GM10266 (cell line): ENCODE measurements around the gene MRPL40.
A peak's percentile ranks its signal among the peaks of the same experiment; 100 is the strongest.
"Not testable (repeated sequence)": the region's sequence is repeated elsewhere in the genome, so short reads cannot be mapped to it uniquely, and the experiment has no call there.

Source experiments
- DNase-seq: peaks from one replicate; pipeline ENCODE4 v3.0.0; 2012; ENCODE audit errors: extremely low spot score
- TF ChIP-seq, protein P1 (sequence below): IDR thresholded peaks from 2 replicates; pipeline ENCODE4 v1.5.1; 2012; ENCODE audit warnings: mild to moderate bottlenecking, low read depth; ENCODE audit not compliant: control insufficient read depth, insufficient read depth; ENCODE audit errors: missing control alignments

MRPL40 gene

DNA sequence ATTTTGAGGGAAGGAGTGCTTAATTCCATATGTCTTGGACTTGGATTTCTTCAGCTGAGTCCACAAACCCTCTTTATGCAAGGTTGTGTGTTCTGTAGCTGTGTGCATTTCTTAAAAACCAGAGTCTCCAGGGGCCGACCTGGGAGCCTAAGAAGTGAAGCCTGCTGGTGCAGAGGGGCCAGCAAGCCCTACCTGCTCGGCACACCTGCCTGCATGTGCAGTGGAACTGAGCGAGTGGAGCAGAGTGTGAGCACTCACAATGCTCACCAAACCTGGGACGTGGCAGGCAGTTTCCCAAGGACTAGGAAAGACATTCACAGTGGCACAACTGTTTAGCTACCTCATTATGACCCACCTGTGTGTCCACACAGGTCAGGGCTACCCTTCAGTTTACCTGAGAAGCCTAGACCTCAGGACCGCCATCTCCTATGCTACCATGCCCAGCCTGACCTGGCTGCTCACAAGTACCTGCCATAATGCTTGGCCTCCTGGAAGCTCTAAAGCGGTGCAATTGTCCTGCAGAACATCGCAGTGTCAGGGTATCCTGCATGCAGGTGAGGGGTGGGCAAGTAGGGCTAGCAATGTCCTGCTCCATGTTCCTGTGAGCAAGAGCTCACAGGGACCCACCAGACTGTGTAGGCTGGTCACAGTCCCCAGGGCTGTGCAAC lies 11.3 kb downstream of the MRPL40 start:
- TF ChIP-seq, protein P1, sequence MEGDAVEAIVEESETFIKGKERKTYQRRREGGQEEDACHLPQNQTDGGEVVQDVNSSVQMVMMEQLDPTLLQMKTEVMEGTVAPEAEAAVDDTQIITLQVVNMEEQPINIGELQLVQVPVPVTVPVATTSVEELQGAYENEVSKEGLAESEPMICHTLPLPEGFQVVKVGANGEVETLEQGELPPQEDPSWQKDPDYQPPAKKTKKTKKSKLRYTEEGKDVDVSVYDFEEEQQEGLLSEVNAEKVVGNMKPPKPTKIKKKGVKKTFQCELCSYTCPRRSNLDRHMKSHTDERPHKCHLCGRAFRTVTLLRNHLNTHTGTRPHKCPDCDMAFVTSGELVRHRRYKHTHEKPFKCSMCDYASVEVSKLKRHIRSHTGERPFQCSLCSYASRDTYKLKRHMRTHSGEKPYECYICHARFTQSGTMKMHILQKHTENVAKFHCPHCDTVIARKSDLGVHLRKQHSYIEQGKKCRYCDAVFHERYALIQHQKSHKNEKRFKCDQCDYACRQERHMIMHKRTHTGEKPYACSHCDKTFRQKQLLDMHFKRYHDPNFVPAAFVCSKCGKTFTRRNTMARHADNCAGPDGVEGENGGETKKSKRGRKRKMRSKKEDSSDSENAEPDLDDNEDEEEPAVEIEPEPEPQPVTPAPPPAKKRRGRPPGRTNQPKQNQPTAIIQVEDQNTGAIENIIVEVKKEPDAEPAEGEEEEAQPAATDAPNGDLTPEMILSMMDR: no peak

DNA sequence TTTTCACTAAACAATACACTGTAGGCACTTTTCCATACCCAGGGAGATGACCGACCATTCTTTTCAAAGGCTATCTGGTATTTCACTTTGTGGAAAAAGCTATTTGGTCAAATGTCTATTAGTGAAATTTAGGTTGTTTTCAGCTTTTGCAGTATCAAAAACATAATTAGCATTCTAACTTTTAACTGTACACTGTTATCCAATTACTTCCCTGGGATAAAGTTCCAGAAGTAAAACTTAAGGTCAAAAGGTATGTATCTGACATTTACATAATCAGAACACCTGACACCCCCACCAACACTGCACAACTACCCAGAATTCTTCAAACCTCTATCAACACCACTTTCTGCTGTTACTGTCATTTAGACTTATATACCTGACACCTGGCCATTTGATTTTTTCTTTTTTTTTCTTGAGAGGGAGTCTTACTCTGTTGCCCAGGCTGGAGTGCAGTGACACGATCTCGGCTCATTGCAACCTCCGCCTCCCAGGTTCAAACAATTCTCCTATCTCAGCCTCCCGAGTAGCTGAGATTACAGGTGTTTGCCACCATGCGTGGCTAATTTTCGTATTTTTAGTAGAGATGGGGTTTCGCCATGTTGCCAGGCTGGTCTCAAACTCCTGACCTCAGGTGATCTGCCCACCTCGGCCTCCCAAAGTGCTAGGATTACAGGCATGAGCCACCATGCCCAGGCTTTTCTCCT lies 13.1 kb downstream of the MRPL40 start:
- DNase-seq: not testable (repeated sequence)

More for the DNA sequence above, 11.3 kb downstream of the MRPL40 start:
- DNase-seq: no peak

DNA sequence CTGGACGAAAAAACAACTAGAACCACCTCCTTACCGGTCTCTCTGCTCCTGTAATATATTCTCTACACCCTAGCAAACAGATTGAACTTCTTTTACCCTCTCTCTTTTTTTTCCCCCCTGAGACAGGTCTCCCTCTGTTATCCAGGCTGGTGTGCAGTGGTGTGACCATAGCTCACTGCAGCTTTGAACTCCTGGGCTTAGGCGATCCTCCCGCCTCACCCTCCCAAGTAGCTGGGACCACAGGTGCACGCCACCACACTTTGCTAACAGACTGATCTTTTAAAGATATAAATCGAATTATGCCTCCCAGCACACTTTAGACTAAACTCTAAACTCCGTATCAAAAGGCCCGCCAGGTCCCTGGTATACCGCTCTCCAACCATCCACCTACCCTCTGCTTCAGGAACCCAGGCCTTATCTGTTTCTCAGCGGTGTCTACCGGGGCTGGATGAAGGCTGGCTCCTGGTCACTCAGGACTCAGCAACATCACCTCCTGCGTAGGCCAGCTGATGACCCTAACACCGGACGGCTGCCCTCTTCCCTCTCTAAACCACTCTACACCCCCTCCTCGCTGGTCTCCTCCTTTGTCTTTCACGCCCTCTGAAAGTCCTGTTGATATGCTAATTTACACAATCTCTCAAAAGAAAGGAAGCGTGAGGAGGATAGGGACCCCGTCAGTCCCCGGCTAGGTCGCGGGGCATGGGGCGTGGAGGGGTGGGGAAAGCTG lies 14.4 kb downstream of the MRPL40 start:
- DNase-seq: no peak
- TF ChIP-seq, protein P1: no peak

DNA sequence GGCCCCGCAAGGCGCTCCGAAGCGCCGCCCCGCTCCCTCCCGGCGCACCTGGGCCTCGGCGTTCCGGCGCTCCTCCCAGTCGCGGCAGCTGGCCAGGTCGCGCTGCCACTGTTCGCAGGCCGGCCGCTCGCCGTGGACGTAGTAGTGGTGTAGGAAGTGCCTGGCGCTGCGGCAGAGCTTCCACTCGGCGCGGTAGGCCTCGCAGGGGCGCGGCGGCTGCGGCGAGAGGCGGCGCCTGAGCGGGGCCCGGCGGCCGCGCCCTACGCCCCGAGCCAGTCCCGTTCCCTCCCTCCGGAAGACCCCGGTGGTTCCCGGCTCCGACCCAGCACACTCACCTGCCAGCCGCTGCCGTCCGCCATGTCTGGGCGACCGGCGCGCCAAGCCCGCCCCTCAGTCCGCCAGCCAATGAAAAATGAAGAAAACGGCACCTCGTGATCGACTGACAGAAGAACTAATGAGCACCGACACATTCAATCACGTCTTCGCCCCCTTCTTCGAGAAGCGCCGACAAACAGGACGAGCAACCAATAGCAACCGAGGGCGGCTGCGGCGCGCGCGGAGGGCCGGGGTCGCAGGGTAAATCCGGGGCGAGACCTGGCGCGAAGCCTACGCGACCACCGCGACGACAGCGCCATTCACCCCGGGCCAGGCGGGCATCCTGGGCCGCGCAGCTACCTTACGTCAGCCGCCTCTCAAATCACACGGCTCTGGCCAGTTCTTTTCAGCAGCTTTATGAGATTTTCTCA lies 15.2 kb downstream of the MRPL40 start, which contains the start of gene C22orf39:
Gene C22orf39, minus strand, starts transcription at position 382 of the 746 bp plus-strand sequence. Its CDS starts 23 bp downstream, at position 359.
- TF ChIP-seq, protein P1: no peak
- peak; percentile 98 for DNase-seq

DNA sequence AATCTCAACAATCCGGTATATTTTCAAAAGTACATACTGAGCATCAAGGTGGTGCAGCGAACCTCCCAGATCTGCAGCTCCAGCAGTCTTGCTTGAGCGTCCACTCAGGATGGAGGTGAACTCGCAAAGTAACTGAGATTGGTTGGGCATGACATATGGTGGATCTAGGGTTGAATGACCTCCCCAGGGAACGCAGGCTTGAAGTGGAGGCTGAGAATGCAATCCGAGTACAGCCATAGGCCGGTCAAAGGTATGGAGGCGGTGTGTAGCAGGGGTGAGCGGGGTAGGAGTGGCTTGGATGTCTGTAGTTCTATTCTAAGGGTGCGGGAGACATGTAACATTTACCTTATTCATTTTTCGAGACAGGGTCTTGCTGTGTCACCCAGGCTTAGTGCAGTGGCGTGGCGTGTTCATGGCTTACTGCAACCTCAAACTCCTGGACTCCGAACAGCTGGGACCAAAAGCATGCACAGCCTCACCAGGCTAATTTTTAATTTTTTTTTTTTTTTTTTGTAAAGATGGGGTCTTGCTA lies 15.8 kb downstream of the MRPL40 start:
- DNase-seq: peak; percentile 79
- TF ChIP-seq, protein P1: no peak

DNA sequence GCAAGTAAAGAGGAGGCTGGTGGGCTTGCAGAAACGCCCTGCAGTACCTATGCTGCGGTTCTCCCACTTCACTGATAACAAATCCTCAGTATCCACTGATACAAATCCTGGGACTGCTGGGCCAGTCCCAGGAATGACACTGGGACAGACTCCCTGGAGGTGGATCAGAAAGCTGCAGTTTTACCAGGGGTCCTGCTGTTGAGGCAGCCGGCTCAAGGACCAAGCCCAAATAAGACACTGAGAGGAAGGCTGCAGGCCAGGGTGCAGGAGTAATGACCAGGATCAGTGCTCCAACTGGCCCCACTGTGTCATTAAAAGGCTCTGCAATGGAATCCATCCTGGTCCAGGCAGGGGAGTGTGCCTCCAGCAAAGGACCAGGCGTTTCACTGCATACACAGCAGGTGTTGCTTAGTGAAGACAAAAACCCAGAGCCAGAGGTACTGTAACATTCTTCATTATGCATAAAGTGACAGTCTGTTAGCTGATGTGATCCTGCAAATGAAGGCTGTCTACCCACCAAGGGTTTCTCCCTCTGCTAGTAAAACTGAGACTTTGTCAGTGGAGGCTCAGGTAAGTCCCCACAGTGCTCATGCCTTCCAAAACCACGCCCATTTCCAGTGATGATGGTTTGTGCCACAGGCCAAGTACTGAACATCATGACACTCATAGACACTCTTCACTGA lies 16.5 kb downstream of the MRPL40 start:
- DNase-seq: peak; percentile 57
- TF ChIP-seq, protein P1: no peak
